Measurements from ENCODE around the gene GMDS. TPM values are rescaled to one million over a fixed set of nuclear protein-coding genes. Genes with fewer than 3 reads are reported as not detected.

GMDS gene
- total RNA-seq, 1 donor from 2014 or later = 17.9 TPM

GRCh38 chr6:1991332-1991878 is 254.0 kb downstream of the GMDS start:
- no peak for DNase-seq (ENCODE audit: low read depth)
- TF ChIP-seq CTCF (conservative IDR thresholded peaks at IDR 0.05; ENCODE audit: low read depth, low read length) = no peak
- H3K4me3 ChIP-seq (ENCODE audit: low read depth, low read length) = no peak overlapping the region

- TF ChIP-seq CTCF (conservative IDR thresholded peaks at IDR 0.05; ENCODE audit: low read depth, low read length) = no peak
- no peak for DNase-seq (ENCODE audit: low read depth)
These were observed 256.6 kb downstream of the GMDS start for GRCh38 chr6:1988843-1989242.

GRCh38 chr6:1987640-1988039 is 257.8 kb downstream of the GMDS start:
- DNase-seq (ENCODE audit: low read depth) = no peak
- H3K4me3 ChIP-seq (ENCODE audit: low read depth, low read length) = no peak overlapping the region
- TF ChIP-seq CTCF (conservative IDR thresholded peaks at IDR 0.05; ENCODE audit: low read depth, low read length) = no peak

More at GRCh38 chr6:1988843-1989242, 256.6 kb downstream of the GMDS start:
- no peak overlapping the region for H3K4me3 ChIP-seq (ENCODE audit: low read depth, low read length)

- no peak for DNase-seq (ENCODE audit: low read depth)
- TF ChIP-seq CTCF (conservative IDR thresholded peaks at IDR 0.05; ENCODE audit: low read depth, low read length) = no peak
- H3K4me3 ChIP-seq (ENCODE audit: low read depth, low read length) = no peak overlapping the region
These were observed 258.8 kb downstream of the GMDS start for GRCh38 chr6:1986454-1987243.

GRCh38 chr6:1984346-1984994 is 260.9 kb downstream of the GMDS start:
- no peak for TF ChIP-seq CTCF (conservative IDR thresholded peaks at IDR 0.05; ENCODE audit: low read depth, low read length)
- no peak overlapping the region for H3K4me3 ChIP-seq (ENCODE audit: low read depth, low read length)
- no peak for DNase-seq (ENCODE audit: low read depth)

- TF ChIP-seq CTCF (conservative IDR thresholded peaks at IDR 0.05; ENCODE audit: low read depth, low read length) = no peak
- no peak overlapping the region for H3K4me3 ChIP-seq (ENCODE audit: low read depth, low read length)
- no peak for DNase-seq (ENCODE audit: low read depth)
These were observed 261.6 kb downstream of the GMDS start for GRCh38 chr6:1983850-1984249.
